ENCODE measurements around the gene GP1BB.
A peak's percentile ranks its signal among the peaks of the same experiment; 100 is the strongest.

GRCh38 chr22:19730655-19731360, 7.5 kb downstream of the GP1BB start:
- TF ChIP-seq POLR2A (IDR thresholded peaks at IDR 0.05), result no peak
- TF ChIP-seq CTCF (IDR thresholded peaks at IDR 0.05), result peak; percentile 92 to 94
- no peak for TF ChIP-seq EP300 (IDR thresholded peaks at IDR 0.05)
